Neural cell (in vitro differentiated cells): ENCODE data around the gene CSF1. TPM values are rescaled to one million over a fixed set of nuclear protein-coding genes. Genes with fewer than 3 reads are reported as not detected.

ENCODE experiments used
- H2AFZ ChIP-seq: fragments of 200-600, 300-800 bp; sonication (generic), shearing (Covaris generic); 2 replicates; pipeline ENCODE4 v1.6.0; 2014; ENCODE audit warnings: low read depth, mild to moderate bottlenecking, antibody characterized with exemption, low read length, moderate library complexity
- H3F3A ChIP-seq: fragments of 200-600 bp; shearing (Covaris generic); 2 replicates; pipeline ENCODE4 v1.6.1; 2016; ENCODE audit warnings: mild to moderate bottlenecking, moderate library complexity, mixed read lengths, antibody characterized with exemption, low read length; ENCODE audit not compliant: insufficient read depth, poor library complexity, severe bottlenecking
- H3K27ac ChIP-seq: fragments of 200-600, 300-800 bp; sonication (generic), shearing (Covaris generic); 2 replicates; pipeline ENCODE4 v1.5.1; 2014; ENCODE audit warnings: mild to moderate bottlenecking, low read length, moderate library complexity
- H3K27me3 ChIP-seq: fragments of 300-800, 200-600 bp; sonication (generic), shearing (Covaris generic); 2 replicates; pipeline ENCODE4 v1.6.0; 2014; ENCODE audit warnings: mild to moderate bottlenecking, low read depth, low read length, moderate library complexity; ENCODE audit not compliant: insufficient read depth
- H3K36me3 ChIP-seq: fragments of 300-800, 200-600 bp; sonication (generic), shearing (Covaris generic); 2 replicates; pipeline ENCODE4 v1.5.1; 2014; ENCODE audit warnings: mild to moderate bottlenecking, antibody characterized with exemption, low read length, moderate library complexity; ENCODE audit not compliant: insufficient read depth
- H3K4me2 ChIP-seq: fragments of 300-800, 200-600 bp; sonication (generic), shearing (Covaris generic); 2 replicates; pipeline ENCODE4 v1.6.0; 2014; ENCODE audit warnings: mild to moderate bottlenecking, low read length
- H3K4me3 ChIP-seq: fragments of 300-800, 200-600 bp; sonication (generic), shearing (Covaris generic); 2 replicates; pipeline ENCODE4 v1.5.1; 2014; ENCODE audit warnings: mild to moderate bottlenecking, low read length, moderate library complexity
- H3K79me2 ChIP-seq: fragments of 200-600 bp; shearing (Covaris generic); replicated peaks from 2 replicates; pipeline ENCODE4 v1.6.0; 2014; ENCODE audit warnings: mild to moderate bottlenecking, low read length, moderate library complexity; ENCODE audit not compliant: insufficient read depth
- H3K9ac ChIP-seq: fragments of 300-800, 200-600 bp; sonication (generic), shearing (Covaris generic); 2 replicates; pipeline ENCODE4 v1.6.1; 2016; ENCODE audit warnings: mild to moderate bottlenecking, low read length, mixed read lengths
- H3K9me2 ChIP-seq: fragments of 200-600 bp; shearing (Covaris generic); 2 replicates; pipeline ENCODE4 v1.6.1; 2016; ENCODE audit warnings: mild to moderate bottlenecking, low read length, mixed read lengths; ENCODE audit not compliant: insufficient read depth
- H3K9me3 ChIP-seq: fragments of 200-600, 300-800 bp; sonication (generic), shearing (Covaris generic); 2 replicates; pipeline ENCODE4 v1.6.1; 2016; ENCODE audit warnings: mild to moderate bottlenecking, mixed run types, low read length, moderate library complexity, mixed read lengths
- H4K20me1 ChIP-seq: fragments of 200-600 bp; shearing (Covaris generic); 2 replicates; pipeline ENCODE4 v1.6.1; 2016; ENCODE audit warnings: mild to moderate bottlenecking, mixed run types; ENCODE audit not compliant: insufficient read depth
- CTCF ChIP-seq: fragments of 450-650 bp; IDR thresholded peaks from 2 replicates; pipeline ENCODE4 v1.5.1; 2014; ENCODE audit warnings: antibody characterized with exemption, mild to moderate bottlenecking, moderate library complexity; ENCODE audit not compliant: poor library complexity, severe bottlenecking
- EP300 ChIP-seq: fragments of 450-650 bp; conservative IDR thresholded peaks from 2 replicates; pipeline ENCODE4 v1.6.1; 2014; ENCODE audit warnings: antibody characterized with exemption, mild to moderate bottlenecking, moderate library complexity; ENCODE audit not compliant: poor library complexity, severe bottlenecking
- EZH2 ChIP-seq: fragments of 200-600, 300-800 bp; shearing (Covaris generic), sonication (generic); IDR thresholded peaks from 2 replicates; pipeline ENCODE4 v1.6.1; 2014; ENCODE audit warnings: antibody characterized with exemption, low read length, borderline replicate concordance, mild to moderate bottlenecking; ENCODE audit not compliant: insufficient read depth, poor library complexity, severe bottlenecking
- MXI1 ChIP-seq: fragments of 450-650 bp; conservative IDR thresholded peaks from 2 replicates; pipeline ENCODE4 v1.6.1; 2014; ENCODE audit warnings: antibody characterized with exemption, mild to moderate bottlenecking; ENCODE audit not compliant: poor library complexity, severe bottlenecking
- POLR2AphosphoS5 ChIP-seq: IDR thresholded peaks from 2 replicates; pipeline ENCODE4 v1.6.1; 2012
- RAD21 ChIP-seq: fragments of 450-650 bp; conservative IDR thresholded peaks from 2 replicates; pipeline ENCODE4 v1.6.1; 2014; ENCODE audit warnings: antibody characterized with exemption, mild to moderate bottlenecking, moderate library complexity
- REST ChIP-seq: IDR thresholded peaks from 2 replicates; pipeline ENCODE4 v1.6.1; 2012; ENCODE audit warnings: borderline replicate concordance
- SMC3 ChIP-seq: fragments of 450-650 bp; conservative IDR thresholded peaks from 2 replicates; pipeline ENCODE4 v1.6.1; 2014; ENCODE audit warnings: antibody characterized with exemption, mild to moderate bottlenecking, moderate library complexity; ENCODE audit not compliant: poor library complexity
- TAF1 ChIP-seq: IDR thresholded peaks from 2 replicates; pipeline ENCODE4 v1.6.1; 2012; ENCODE audit warnings: low read depth
- polyA plus RNA-seq: library from polyadenylated mRNA; depleted of rRNA; stranded (reverse); fragments of >200 nt; gene quantifications from 2 replicates; pipeline ENCODE4 v1.2.3, GENCODE V29; 2014

The CSF1 gene
- polyA plus RNA-seq, 1 donor from 2014 or later, result 0.30 TPM

GRCh38 chr1:109959632-109959973, 49.0 kb downstream of the CSF1 start:
- H3K79me2 ChIP-seq, result no peaks in the 10 kb centered on the region
- no peaks in the 10 kb centered on the region for H3F3A ChIP-seq
- no peaks in the 10 kb centered on the region for H3K36me3 ChIP-seq
- no peak overlapping the region for H2AFZ ChIP-seq
- H3K4me3 ChIP-seq, result no peak overlapping the region
- H3K9me2 ChIP-seq, result no peaks in the 10 kb centered on the region
- no peak overlapping the region for H3K27ac ChIP-seq
- no peaks in the 10 kb centered on the region for H3K27me3 ChIP-seq
- H3K9me3 ChIP-seq, result no peaks in the 10 kb centered on the region
- TF ChIP-seq REST (no peak), MXI1 (no peak)
- no peak overlapping the region for H3K9ac ChIP-seq
- no peaks in the 10 kb centered on the region for H4K20me1 ChIP-seq
- no peak overlapping the region for H3K4me2 ChIP-seq

GRCh38 chr1:109959974-109960744, 49.5 kb downstream of the CSF1 start:
- Histone ChIP-seq H4K20me1 (no peaks in the 10 kb centered on the region), H3K79me2 (no peaks in the 10 kb centered on the region), H3K27ac (no peak overlapping the region), H3K9me3 (no peaks in the 10 kb centered on the region), H3K9me2 (no peaks in the 10 kb centered on the region), H2AFZ (no peak overlapping the region), H3K9ac (no peak overlapping the region), H3K4me3 (no peak overlapping the region), H3K27me3 (no peaks in the 10 kb centered on the region), H3F3A (no peaks in the 10 kb centered on the region), H3K4me2 (no peak overlapping the region), H3K36me3 (no peaks in the 10 kb centered on the region)
- TF ChIP-seq CTCF (no peak), REST (no peak), RAD21 (no peak), TAF1 (no peak), POLR2AphosphoS5 (no peak), EZH2 (no peak), MXI1 (no peak), EP300 (no peak), SMC3 (no peak)
